ENCODE data around the gene OGA. TPM values are rescaled to one million over a fixed set of nuclear protein-coding genes. Genes with fewer than 3 reads are reported as not detected.

Gene OGA
- total and polyA plus RNA-seq, 9 of the 15 experiments (the other 6 are each of a cell fraction or from before 2014, with no cell fraction given), result 13.5 to 73.5 (median 59.5) TPM

DNA sequence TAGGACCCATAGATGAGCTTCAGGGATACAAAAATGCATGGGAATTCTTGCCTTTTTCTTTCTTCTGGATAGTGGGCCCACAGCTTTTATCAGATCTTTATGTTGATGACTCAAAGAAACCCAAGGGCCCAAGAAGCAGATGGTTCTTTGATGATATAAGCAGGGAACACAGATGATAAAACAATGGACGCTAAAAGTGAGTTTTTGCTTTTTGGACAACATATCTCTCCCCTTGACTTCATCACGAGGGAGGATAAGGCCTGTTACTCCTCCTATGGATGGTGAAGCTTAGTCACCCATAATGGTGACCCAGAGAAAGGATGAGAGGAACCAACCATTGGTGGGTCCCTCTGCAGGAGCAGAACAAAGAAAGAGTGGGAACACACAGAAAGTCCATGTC lies 6.5 kb upstream of the OGA start (continued):
- TF ChIP-seq SAFB2 (IDR thresholded peaks at IDR 0.05; ENCODE audit: borderline replicate concordance, low read depth, low read length, severe bottlenecking), result no peak
- TF ChIP-seq SIX5 (IDR thresholded peaks at IDR 0.05; ENCODE audit: borderline replicate concordance in 1 of 2, insufficient read depth in 1 of 2, low read depth in 1 of 2, low read length in 2 of 2), result no peak
- no peak for TF ChIP-seq ZNF41 (CRISPR knock-in tag; conservative IDR thresholded peaks at IDR 0.05)
- TF ChIP-seq NFIX (CRISPR knock-in tag; IDR thresholded peaks at IDR 0.05; ENCODE audit: low read depth), result no peak
- TF ChIP-seq TEAD2 (tag; IDR thresholded peaks at IDR 0.05), result no peak
- TF ChIP-seq, protein P1, sequence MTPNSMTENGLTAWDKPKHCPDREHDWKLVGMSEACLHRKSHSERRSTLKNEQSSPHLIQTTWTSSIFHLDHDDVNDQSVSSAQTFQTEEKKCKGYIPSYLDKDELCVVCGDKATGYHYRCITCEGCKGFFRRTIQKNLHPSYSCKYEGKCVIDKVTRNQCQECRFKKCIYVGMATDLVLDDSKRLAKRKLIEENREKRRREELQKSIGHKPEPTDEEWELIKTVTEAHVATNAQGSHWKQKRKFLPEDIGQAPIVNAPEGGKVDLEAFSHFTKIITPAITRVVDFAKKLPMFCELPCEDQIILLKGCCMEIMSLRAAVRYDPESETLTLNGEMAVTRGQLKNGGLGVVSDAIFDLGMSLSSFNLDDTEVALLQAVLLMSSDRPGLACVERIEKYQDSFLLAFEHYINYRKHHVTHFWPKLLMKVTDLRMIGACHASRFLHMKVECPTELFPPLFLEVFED (CRISPR knock-in tag; conservative IDR thresholded peaks at IDR 0.05), result no peak
- no peak for TF ChIP-seq ZNF347 (CRISPR knock-in tag; IDR thresholded peaks at IDR 0.05; ENCODE audit: low read depth)
- no peak for TF ChIP-seq ZNF24 (IDR thresholded peaks at IDR 0.05)
- no peak for TF ChIP-seq MCM5 (IDR thresholded peaks at IDR 0.05; ENCODE audit: low read depth)
- no peak for TF ChIP-seq DACH1 (IDR thresholded peaks at IDR 0.05; ENCODE audit: partially characterized antibody)
- TF ChIP-seq GATAD2A (IDR thresholded peaks at IDR 0.05), result no peak
- TF ChIP-seq MXI1 (IDR thresholded peaks at IDR 0.05; ENCODE audit: low read depth, low read length), result no peak
- peak; percentile 65 for TF ChIP-seq GATA2 (CRISPR knock-in tag; IDR thresholded peaks at IDR 0.05)
- TF ChIP-seq NKRF (IDR thresholded peaks at IDR 0.05; ENCODE audit: borderline replicate concordance), result no peak
- TF ChIP-seq MED1 (CRISPR knock-in tag; IDR thresholded peaks at IDR 0.05; ENCODE audit: borderline replicate concordance), result no peak
- TF ChIP-seq, protein P2, sequence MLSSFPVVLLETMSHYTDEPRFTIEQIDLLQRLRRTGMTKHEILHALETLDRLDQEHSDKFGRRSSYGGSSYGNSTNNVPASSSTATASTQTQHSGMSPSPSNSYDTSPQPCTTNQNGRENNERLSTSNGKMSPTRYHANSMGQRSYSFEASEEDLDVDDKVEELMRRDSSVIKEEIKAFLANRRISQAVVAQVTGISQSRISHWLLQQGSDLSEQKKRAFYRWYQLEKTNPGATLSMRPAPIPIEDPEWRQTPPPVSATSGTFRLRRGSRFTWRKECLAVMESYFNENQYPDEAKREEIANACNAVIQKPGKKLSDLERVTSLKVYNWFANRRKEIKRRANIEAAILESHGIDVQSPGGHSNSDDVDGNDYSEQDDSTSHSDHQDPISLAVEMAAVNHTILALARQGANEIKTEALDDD (IDR thresholded peaks at IDR 0.05), result peak; percentile 81
- no peak for TF ChIP-seq POU5F1 (IDR thresholded peaks at IDR 0.05; ENCODE audit: borderline replicate concordance, low read depth, low read length, partially characterized antibody)
- TF ChIP-seq CBX3 (IDR thresholded peaks at IDR 0.05; ENCODE audit: borderline replicate concordance in 1 of 2, low read length in 2 of 2), result peak in 1 of 2 experiments; percentile 51; a peak in 1 of 3 replicates
- TF ChIP-seq, protein P3, sequence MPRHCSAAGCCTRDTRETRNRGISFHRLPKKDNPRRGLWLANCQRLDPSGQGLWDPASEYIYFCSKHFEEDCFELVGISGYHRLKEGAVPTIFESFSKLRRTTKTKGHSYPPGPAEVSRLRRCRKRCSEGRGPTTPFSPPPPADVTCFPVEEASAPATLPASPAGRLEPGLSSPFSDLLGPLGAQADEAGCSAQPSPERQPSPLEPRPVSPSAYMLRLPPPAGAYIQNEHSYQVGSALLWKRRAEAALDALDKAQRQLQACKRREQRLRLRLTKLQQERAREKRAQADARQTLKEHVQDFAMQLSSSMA (CRISPR knock-in tag; IDR thresholded peaks at IDR 0.05), result no peak
- TF ChIP-seq ZSCAN29 (IDR thresholded peaks at IDR 0.05), result no peak
- TF ChIP-seq RFX5 (IDR thresholded peaks at IDR 0.05; ENCODE audit: low read depth, low read length), result no peak
- TF ChIP-seq PREB (CRISPR knock-in tag; IDR thresholded peaks at IDR 0.05), result no peak
- TF ChIP-seq KDM1A (IDR thresholded peaks at IDR 0.05), result peak; percentile 71 to 79; a peak in 2 of 4 replicates
- TF ChIP-seq HMG20A (CRISPR knock-in tag; conservative IDR thresholded peaks at IDR 0.05), result no peak

Data from K562 (cell line).